ENCODE results near the gene KIAA0232. TPM values are rescaled to one million over a fixed set of nuclear protein-coding genes. Genes with fewer than 3 reads are reported as not detected.

The KIAA0232 gene
- total RNA-seq, 1 experiment from 2014 or later: 5.5 TPM

DNA sequence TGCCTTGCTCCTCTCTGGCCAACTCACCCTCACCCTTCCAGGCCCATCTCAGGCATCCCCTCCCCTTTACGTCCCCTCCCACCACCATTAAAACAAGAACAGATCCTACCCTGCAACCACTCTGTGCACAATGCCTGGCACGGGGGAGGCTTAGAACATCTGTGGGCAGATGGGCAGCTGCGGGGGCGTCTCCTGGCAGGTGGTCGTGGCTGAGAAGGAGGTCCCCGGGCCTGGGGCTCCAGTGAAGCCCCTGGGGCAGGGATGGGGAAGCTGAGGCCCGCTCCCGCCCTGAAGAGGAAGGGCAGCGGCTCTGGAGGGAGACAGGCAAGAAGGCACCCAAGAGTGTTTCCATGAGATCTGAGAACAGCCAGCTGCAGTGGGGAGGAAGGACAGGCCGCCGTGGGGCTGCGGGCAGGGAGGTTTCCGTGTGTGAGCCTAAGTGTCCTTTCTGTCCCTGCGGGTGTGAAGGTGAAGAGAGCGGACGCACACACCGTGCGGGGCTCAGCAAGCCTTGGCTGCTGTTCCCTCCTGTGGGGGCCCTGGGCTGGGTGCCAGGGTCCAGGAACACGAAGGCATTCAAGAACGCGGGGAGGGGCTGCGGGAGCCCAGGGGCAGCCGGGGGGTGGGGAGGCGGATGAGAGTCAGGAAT is 119.3 kb downstream of the KIAA0232 start:
- H3K4me1 ChIP-seq (ENCODE audit: insufficient read depth, low read length): no peaks in the 10 kb centered on the region
- H3K79me2 ChIP-seq (ENCODE audit: low read length): no peaks in the 10 kb centered on the region
- CTCF ChIA-PET: no interaction called here
- H3K27ac ChIP-seq (ENCODE audit: low read length): no peak overlapping the region
- no peaks in the 10 kb centered on the region for H3K9me3 ChIP-seq (ENCODE audit: low read length)
- intact Hi-C loops (cut with micrococcal nuclease): no loop called here
- no peak overlapping the region for H3K4me3 ChIP-seq (ENCODE audit: low read length)
- ATAC-seq (no peak), DNase-seq (no peak)
- no peak overlapping the region for H3K4me2 ChIP-seq (ENCODE audit: low read length)
- no peak overlapping the region for H2AFZ ChIP-seq (ENCODE audit: low read length)
- H3K9me2 ChIP-seq (replicated peaks; ENCODE audit: low read length): no peaks in the 10 kb centered on the region
- H4K20me1 ChIP-seq (ENCODE audit: low read length): no peaks in the 10 kb centered on the region
- H3K36me3 ChIP-seq (ENCODE audit: low read depth, low read length): no peaks in the 10 kb centered on the region
- TF ChIP-seq, protein P1, sequence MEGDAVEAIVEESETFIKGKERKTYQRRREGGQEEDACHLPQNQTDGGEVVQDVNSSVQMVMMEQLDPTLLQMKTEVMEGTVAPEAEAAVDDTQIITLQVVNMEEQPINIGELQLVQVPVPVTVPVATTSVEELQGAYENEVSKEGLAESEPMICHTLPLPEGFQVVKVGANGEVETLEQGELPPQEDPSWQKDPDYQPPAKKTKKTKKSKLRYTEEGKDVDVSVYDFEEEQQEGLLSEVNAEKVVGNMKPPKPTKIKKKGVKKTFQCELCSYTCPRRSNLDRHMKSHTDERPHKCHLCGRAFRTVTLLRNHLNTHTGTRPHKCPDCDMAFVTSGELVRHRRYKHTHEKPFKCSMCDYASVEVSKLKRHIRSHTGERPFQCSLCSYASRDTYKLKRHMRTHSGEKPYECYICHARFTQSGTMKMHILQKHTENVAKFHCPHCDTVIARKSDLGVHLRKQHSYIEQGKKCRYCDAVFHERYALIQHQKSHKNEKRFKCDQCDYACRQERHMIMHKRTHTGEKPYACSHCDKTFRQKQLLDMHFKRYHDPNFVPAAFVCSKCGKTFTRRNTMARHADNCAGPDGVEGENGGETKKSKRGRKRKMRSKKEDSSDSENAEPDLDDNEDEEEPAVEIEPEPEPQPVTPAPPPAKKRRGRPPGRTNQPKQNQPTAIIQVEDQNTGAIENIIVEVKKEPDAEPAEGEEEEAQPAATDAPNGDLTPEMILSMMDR (conservative IDR thresholded peaks at IDR 0.05; ENCODE audit: low read depth, low read length): no peak
- TF ChIP-seq EZH2 (IDR thresholded peaks at IDR 0.05; ENCODE audit: low read length, unreplicated experiment) (no peak), EZH2phosphoT487 (IDR thresholded peaks at IDR 0.05; ENCODE audit: borderline replicate concordance, low read length) (no peak)
- H3K9ac ChIP-seq (ENCODE audit: low read length): no peak overlapping the region
- no peaks in the 10 kb centered on the region for H3F3A ChIP-seq (ENCODE audit: low read length, unreplicated experiment)
- no TSS peak for BruUV-seq (replicated peaks)
- H3K27me3 ChIP-seq (ENCODE audit: low read length): no peaks in the 10 kb centered on the region
- POLR2A ChIA-PET (ENCODE audit: unreplicated experiment): no interaction called here

DNA sequence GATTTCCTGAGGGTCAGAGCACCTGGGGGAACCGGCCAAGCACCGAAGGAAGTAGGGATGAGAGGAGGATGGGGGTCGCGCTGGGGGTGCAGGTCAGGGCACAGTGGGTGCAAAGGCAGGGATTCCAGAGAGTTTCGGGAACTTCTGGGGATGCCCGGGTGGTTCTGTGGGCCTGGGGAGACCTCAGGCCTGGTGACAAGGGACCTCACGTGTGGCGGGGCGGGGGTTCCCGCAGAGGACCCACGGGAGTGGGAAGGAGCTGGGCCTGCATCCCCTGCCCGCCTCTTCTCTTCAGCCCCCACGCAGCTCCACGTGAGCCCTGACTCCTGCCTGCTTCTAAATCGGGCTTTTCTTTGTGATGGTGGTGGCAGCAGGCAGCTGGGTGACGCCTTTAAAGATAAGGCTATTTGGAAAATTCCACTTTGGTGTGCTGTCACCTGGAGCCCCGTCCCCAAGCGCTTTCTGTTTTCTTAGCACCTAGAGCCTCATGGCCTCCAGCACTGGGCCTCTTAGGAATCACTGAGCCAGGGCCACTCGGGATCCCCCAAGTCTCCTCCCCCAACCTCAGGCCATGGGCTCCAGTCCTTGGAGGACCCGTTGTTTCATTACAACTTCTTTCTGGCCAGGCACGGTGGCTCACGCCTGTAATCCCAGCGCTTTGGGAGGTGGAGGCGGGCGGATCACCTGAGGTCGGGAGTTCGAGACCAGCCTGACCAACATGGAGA is 120.0 kb downstream of the KIAA0232 start:
- Histone ChIP-seq H3K27me3 (ENCODE audit: low read length) (no peaks in the 10 kb centered on the region), H3F3A (ENCODE audit: low read length, unreplicated experiment) (no peaks in the 10 kb centered on the region), H3K4me3 (ENCODE audit: low read length) (no peak overlapping the region), H3K36me3 (ENCODE audit: low read depth, low read length) (no peaks in the 10 kb centered on the region), H3K27ac (ENCODE audit: low read length) (no peak overlapping the region), H3K4me1 (ENCODE audit: insufficient read depth, low read length) (no peaks in the 10 kb centered on the region), H2AFZ (ENCODE audit: low read length) (no peak overlapping the region), H4K20me1 (ENCODE audit: low read length) (no peaks in the 10 kb centered on the region), H3K4me2 (ENCODE audit: low read length) (no peak overlapping the region), H3K79me2 (ENCODE audit: low read length) (no peaks in the 10 kb centered on the region), H3K9me2 (replicated peaks; ENCODE audit: low read length) (no peaks in the 10 kb centered on the region), H3K9me3 (ENCODE audit: low read length) (no peaks in the 10 kb centered on the region), H3K9ac (ENCODE audit: low read length) (no peak overlapping the region)
- DNase-seq (no peak), ATAC-seq (no peak)
- CTCF ChIA-PET: no interaction called here
- TF ChIP-seq, protein P1 (conservative IDR thresholded peaks at IDR 0.05; ENCODE audit: low read depth, low read length): no peak
- TF ChIP-seq EZH2phosphoT487 (IDR thresholded peaks at IDR 0.05; ENCODE audit: borderline replicate concordance, low read length): no peak
- no peak for TF ChIP-seq EZH2 (IDR thresholded peaks at IDR 0.05; ENCODE audit: low read length, unreplicated experiment)
- no TSS peak for BruUV-seq (replicated peaks)
- POLR2A ChIA-PET (ENCODE audit: unreplicated experiment): no interaction called here
- intact Hi-C loops (cut with micrococcal nuclease): no loop called here
